Neural progenitor cell (in vitro differentiated cells): ENCODE results near the gene NAPSA.
A peak's percentile ranks its signal among the peaks of the same experiment; 100 is the strongest.

ENCODE experiments used
- CTCF ChIP-seq: fragments of 200-600 bp; sonication (generic); IDR thresholded peaks from 2 replicates; pipeline ENCODE4 v1.5.1; 2017; ENCODE audit warnings: antibody characterized with exemption, mild to moderate bottlenecking
- EZH2phosphoT487 ChIP-seq: fragments of 200-600 bp; sonication (generic); IDR thresholded peaks from 2 replicates; pipeline ENCODE4 v1.6.1; 2017; ENCODE audit warnings: antibody characterized with exemption

- peak; percentile 24 for TF ChIP-seq CTCF
- no peak for TF ChIP-seq EZH2phosphoT487
Observed at GRCh38 chr19:50315773-50316448, 49.5 kb downstream of the NAPSA start.
